ENCODE results near the gene CDC34. TPM values are rescaled to one million over a fixed set of nuclear protein-coding genes. Genes with fewer than 3 reads are reported as not detected.
A peak's percentile ranks its signal among the peaks of the same experiment; 100 is the strongest.

CDC34 gene
- total and polyA plus RNA-seq, 9 of the 15 experiments (the other 6 are each of a cell fraction or from before 2014, with no cell fraction given), result 0.80 to 203 (median 65.5) TPM

DNA sequence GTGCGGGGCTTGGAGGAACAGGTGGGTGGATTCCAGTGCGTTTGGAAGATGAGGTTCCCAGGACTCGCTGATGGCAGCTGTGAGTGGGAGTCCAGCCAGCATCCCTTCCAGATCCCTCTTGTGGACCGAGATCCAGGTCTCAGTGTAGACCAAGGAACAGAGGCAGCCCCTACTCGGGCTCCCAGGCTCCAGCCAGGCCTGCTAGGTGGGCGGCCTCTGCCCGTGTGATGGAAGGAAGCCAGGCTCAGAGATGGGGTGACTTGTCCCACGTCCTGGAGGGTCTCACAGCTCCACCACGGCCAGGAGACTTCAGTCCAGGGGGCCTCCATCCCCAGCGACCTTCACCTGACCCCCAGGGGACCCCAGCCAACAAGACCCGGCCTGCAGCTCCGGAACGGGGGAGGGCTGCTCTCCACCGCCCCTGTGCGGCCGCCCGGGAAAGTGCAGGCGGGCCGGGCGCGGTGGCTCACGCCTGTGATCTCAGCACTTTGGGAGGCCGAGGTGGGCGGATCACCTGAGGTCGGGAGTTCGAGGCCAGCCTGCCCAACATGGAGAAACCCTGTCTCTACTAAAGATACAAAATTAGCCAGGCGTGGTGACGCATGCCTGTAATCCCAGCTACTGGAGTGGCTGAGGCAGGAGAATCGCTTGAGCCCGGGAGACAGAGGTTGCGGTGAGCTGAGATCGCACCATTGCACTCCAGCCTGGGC lies 36.0 kb upstream of the CDC34 start (continued):
- TF ChIP-seq SRF (CRISPR knock-in tag; IDR thresholded peaks at IDR 0.05), result no peak
- TF ChIP-seq NBN (IDR thresholded peaks at IDR 0.05; ENCODE audit: low read depth), result 0 out of 2 replicates have a peak, but pooled peaks have one; percentile 31
- TF ChIP-seq ARID1B (IDR thresholded peaks at IDR 0.05), result peak; percentile 24; the same call in 1 of the 2 replicates
- TF ChIP-seq, protein P1, sequence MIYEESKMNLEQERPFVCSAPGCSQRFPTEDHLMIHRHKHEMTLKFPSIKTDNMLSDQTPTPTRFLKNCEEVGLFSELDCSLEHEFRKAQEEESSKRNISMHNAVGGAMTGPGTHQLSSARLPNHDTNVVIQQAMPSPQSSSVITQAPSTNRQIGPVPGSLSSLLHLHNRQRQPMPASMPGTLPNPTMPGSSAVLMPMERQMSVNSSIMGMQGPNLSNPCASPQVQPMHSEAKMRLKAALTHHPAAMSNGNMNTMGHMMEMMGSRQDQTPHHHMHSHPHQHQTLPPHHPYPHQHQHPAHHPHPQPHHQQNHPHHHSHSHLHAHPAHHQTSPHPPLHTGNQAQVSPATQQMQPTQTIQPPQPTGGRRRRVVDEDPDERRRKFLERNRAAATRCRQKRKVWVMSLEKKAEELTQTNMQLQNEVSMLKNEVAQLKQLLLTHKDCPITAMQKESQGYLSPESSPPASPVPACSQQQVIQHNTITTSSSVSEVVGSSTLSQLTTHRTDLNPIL (CRISPR knock-in tag; IDR thresholded peaks at IDR 0.05), result no peak
- TF ChIP-seq COPS2 (conservative IDR thresholded peaks at IDR 0.05), result no peak
- no peak for TF ChIP-seq PHB2 (IDR thresholded peaks at IDR 0.05; ENCODE audit: low read depth)
- TF ChIP-seq, protein P2, sequence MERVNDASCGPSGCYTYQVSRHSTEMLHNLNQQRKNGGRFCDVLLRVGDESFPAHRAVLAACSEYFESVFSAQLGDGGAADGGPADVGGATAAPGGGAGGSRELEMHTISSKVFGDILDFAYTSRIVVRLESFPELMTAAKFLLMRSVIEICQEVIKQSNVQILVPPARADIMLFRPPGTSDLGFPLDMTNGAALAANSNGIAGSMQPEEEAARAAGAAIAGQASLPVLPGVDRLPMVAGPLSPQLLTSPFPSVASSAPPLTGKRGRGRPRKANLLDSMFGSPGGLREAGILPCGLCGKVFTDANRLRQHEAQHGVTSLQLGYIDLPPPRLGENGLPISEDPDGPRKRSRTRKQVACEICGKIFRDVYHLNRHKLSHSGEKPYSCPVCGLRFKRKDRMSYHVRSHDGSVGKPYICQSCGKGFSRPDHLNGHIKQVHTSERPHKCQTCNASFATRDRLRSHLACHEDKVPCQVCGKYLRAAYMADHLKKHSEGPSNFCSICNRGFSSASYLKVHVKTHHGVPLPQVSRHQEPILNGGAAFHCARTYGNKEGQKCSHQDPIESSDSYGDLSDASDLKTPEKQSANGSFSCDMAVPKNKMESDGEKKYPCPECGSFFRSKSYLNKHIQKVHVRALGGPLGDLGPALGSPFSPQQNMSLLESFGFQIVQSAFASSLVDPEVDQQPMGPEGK (CRISPR knock-in tag; IDR thresholded peaks at IDR 0.05; ENCODE audit: borderline replicate concordance), result no peak
- peak in 1 of 2 experiments; percentile 70; a peak in 1 of 3 replicates for TF ChIP-seq CBX3 (IDR thresholded peaks at IDR 0.05; ENCODE audit: borderline replicate concordance in 1 of 2, low read length in 2 of 2)
- TF ChIP-seq BHLHE40 (IDR thresholded peaks at IDR 0.05; ENCODE audit: low read length), result no peak
- TF ChIP-seq NFYB (IDR thresholded peaks at IDR 0.05; ENCODE audit: extremely low read depth, insufficient read length), result no peak
- no peak for TF ChIP-seq ILF3 (IDR thresholded peaks at IDR 0.05; ENCODE audit: borderline replicate concordance)
- no peak for TF ChIP-seq ZNF408 (CRISPR knock-in tag; IDR thresholded peaks at IDR 0.05; ENCODE audit: low read depth)
- TF ChIP-seq, protein P3, sequence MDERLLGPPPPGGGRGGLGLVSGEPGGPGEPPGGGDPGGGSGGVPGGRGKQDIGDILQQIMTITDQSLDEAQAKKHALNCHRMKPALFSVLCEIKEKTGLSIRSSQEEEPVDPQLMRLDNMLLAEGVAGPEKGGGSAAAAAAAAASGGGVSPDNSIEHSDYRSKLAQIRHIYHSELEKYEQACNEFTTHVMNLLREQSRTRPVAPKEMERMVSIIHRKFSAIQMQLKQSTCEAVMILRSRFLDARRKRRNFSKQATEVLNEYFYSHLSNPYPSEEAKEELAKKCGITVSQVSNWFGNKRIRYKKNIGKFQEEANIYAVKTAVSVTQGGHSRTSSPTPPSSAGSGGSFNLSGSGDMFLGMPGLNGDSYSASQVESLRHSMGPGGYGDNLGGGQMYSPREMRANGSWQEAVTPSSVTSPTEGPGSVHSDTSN (CRISPR knock-in tag; IDR thresholded peaks at IDR 0.05; ENCODE audit: low read depth), result no peak
- TF ChIP-seq, protein P3 (tag; conservative IDR thresholded peaks at IDR 0.05; ENCODE audit: low read depth), result no peak
- TF ChIP-seq JUN (IDR thresholded peaks at IDR 0.05; ENCODE audit: borderline replicate concordance, low read depth, low read length), result no peak
- TF ChIP-seq JUN (CRISPR knock-in tag; IDR thresholded peaks at IDR 0.05; ENCODE audit: borderline replicate concordance), result no peak
- TF ChIP-seq, protein P4, sequence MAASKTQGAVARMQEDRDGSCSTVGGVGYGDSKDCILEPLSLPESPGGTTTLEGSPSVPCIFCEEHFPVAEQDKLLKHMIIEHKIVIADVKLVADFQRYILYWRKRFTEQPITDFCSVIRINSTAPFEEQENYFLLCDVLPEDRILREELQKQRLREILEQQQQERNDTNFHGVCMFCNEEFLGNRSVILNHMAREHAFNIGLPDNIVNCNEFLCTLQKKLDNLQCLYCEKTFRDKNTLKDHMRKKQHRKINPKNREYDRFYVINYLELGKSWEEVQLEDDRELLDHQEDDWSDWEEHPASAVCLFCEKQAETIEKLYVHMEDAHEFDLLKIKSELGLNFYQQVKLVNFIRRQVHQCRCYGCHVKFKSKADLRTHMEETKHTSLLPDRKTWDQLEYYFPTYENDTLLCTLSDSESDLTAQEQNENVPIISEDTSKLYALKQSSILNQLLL (CRISPR knock-in tag; IDR thresholded peaks at IDR 0.05; ENCODE audit: borderline replicate concordance), result no peak
- TF ChIP-seq NCOA2 (IDR thresholded peaks at IDR 0.05; ENCODE audit: partially characterized antibody in 2 of 2), result no peak
- TF ChIP-seq SRSF9 (IDR thresholded peaks at IDR 0.05; ENCODE audit: borderline replicate concordance, low read depth, low read length), result no peak
- TF ChIP-seq NELFE (IDR thresholded peaks at IDR 0.05; ENCODE audit: insufficient read depth, insufficient read length), result no peak
- no peak for TF ChIP-seq RBM25 (IDR thresholded peaks at IDR 0.05; ENCODE audit: low read depth, low read length, severe bottlenecking)

Measured in K562 (cell line).